Mucosa of rectum (tissue), 2 donors: ENCODE results near the gene EEF1E1.

Experiments used
- H3K27ac ChIP-seq, 2 donors: one replicate each; pipeline ENCODE4 v1.7.0; 2013; ENCODE audit warnings: inconsistent platforms in 2 of 2, low read depth in 2 of 2, low read length in 2 of 2
- H3K27me3 ChIP-seq, 2 donors: one replicate each; pipeline ENCODE4 v1.7.0; 2013; ENCODE audit warnings: low read length in 2 of 2; ENCODE audit not compliant: control insufficient read depth in 2 of 2, insufficient read depth in 2 of 2
- H3K36me3 ChIP-seq, 2 donors: one replicate each; pipeline ENCODE4 v1.7.0; 2013; ENCODE audit warnings: low read length in 2 of 2; ENCODE audit not compliant: control insufficient read depth in 2 of 2, insufficient read depth in 2 of 2
- H3K4me1 ChIP-seq, 2 donors: one replicate each; pipeline ENCODE4 v1.7.0; 2013; ENCODE audit warnings: low read length in 2 of 2, mild to moderate bottlenecking in 1 of 2; ENCODE audit not compliant: control insufficient read depth in 2 of 2, insufficient read depth in 2 of 2
- H3K4me3 ChIP-seq, 2 donors: one replicate each; pipeline ENCODE4 v1.7.0; 2013; ENCODE audit warnings: low read length in 2 of 2
- H3K9ac ChIP-seq, 2 donors: one replicate each; pipeline ENCODE4 v1.7.0; 2013; ENCODE audit warnings: low read length in 2 of 2, low read depth in 1 of 2, mild to moderate bottlenecking in 1 of 2
- H3K9me3 ChIP-seq, 2 donors: one replicate each; pipeline ENCODE4 v1.7.0; 2013; ENCODE audit warnings: low read length in 2 of 2; ENCODE audit not compliant: control insufficient read depth in 2 of 2
- donor health status: healthy.
- donor health status: Normal muscosa, but diverticular disease.

Gene EEF1E1

DNA sequence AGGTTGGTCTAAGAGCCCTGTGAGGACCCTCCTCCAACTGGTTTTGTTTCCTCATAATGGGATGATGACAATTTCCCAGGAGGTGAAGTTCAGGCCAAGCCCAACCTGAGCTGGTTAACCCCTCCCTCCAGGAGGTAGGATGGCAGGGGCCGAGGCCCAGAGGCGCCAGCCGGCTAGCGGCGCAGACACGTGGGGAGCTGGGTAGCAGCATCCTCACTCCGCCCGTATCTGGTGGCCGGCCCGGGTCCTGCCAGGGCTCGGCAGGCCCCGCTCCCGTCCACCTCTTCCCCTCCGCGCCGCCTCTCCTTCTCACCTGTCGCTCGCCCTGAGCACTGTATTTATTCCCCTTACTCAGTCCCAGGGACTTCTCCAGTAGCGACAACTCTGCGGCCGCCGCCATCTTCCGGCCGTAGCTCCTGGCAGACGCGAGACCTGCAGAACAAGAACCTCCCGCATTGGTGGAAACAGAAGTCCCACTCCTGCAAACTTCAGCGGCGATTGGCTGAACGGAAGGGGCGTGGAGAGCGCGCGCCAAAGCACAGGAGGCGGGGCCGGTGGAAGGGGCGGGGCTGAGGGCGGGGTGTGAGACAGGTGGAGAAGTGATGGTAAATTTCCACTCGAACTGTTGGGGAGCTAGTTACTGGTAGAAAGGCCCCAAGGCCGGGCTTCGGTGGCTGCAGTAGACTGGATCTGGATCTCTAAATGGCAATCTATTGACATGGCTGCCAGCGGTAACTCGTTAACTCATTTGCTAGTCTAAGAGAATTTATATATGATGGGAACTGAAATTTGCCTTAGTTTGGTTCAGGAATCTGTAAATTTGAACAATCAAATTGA, at the start of gene EEF1E1:
EEF1E1 (minus strand) TSS at position 427 of the 837 bp plus-strand sequence; CDS start at position 400, 27 bp downstream.
- Histone ChIP-seq H3K4me1 (peaks cover 6 to 8% of the 10 kb centered on the region in 2 donors), H3K36me3 (no peaks in the 10 kb centered on the region), H3K4me3 (peak within 1 kb of the TSS; percentile 92 to 98), H3K9ac (peak within 1 kb of the TSS; percentile 74 to 79), H3K27ac (peak within 1 kb of the TSS in 1 of 2 donors; percentile 52), H3K27me3 (no peaks in the 10 kb centered on the region), H3K9me3 (no peaks in the 10 kb centered on the region)

DNA sequence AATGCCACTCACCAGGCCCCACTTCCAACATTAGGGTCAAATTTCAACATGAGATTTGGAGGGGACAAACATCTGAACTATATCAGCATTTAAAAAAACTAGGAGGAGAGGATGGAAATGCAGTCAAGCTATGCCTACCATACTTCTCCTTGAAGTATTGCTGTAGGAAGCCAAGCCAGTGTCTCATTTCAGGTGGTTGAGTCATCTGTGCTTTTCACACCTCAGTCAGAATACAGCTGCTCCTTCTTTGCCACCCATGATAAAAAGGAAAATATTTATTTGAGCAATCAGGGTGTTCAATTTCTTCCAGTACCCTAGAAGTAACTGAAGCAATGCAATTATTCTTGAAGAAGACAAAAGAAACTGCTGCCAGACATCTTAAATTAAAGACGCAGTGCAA, 47.0 kb upstream of the EEF1E1 start:
- H3K36me3 ChIP-seq, result no peaks in the 10 kb centered on the region
- H3K27ac ChIP-seq, result no peak overlapping the region
- H3K4me1 ChIP-seq, result no peaks in the 10 kb centered on the region
- H3K9ac ChIP-seq, result no peak overlapping the region
- no peaks in the 10 kb centered on the region for H3K27me3 ChIP-seq
- H3K9me3 ChIP-seq, result no peaks in the 10 kb centered on the region
- H3K4me3 ChIP-seq, result no peak overlapping the region

GRCh38 chr6:8143945-8144344, 41.6 kb upstream of the EEF1E1 start:
- Histone ChIP-seq H3K4me1 (no peaks in the 10 kb centered on the region), H3K27me3 (no peaks in the 10 kb centered on the region), H3K36me3 (no peaks in the 10 kb centered on the region), H3K4me3 (no peak overlapping the region), H3K9me3 (no peaks in the 10 kb centered on the region), H3K27ac (no peak overlapping the region), H3K9ac (no peak overlapping the region)

GRCh38 chr6:8139451-8139850, 37.1 kb upstream of the EEF1E1 start:
- no peak overlapping the region for H3K4me3 ChIP-seq
- H3K9me3 ChIP-seq, result no peaks in the 10 kb centered on the region
- H3K36me3 ChIP-seq, result no peaks in the 10 kb centered on the region
- no peak overlapping the region for H3K27ac ChIP-seq
- H3K4me1 ChIP-seq, result no peaks in the 10 kb centered on the region
- no peak overlapping the region for H3K9ac ChIP-seq
- H3K27me3 ChIP-seq, result no peaks in the 10 kb centered on the region

DNA sequence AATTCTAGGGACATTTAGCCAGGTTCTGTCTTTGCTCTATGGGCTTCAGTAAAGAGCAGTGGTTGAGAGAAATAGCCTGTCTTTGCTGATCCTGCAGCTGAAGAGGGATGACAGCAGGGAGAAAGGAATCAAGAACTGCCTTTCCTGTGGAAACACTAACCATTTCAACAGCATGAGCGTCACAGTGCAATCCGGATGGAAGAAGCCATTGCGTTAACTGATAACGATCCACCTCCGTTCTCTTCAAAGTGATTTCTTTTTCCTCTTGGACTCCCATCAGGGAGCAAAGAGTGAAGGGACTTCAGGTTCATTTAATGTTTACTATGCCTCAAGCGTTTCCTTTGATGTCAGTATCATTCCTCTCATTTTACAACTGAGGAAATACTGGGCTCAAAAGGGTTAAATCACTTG, 35.2 kb upstream of the EEF1E1 start:
- no peak overlapping the region for H3K27ac ChIP-seq
- H3K27me3 ChIP-seq, result no peaks in the 10 kb centered on the region
- H3K9ac ChIP-seq, result no peak overlapping the region
- H3K4me3 ChIP-seq, result no peak overlapping the region
- no peaks in the 10 kb centered on the region for H3K4me1 ChIP-seq
- no peaks in the 10 kb centered on the region for H3K36me3 ChIP-seq
- H3K9me3 ChIP-seq, result no peaks in the 10 kb centered on the region

- no peaks in the 10 kb centered on the region for H3K9me3 ChIP-seq
- H3K27ac ChIP-seq, result no peak overlapping the region
- H3K9ac ChIP-seq, result no peak overlapping the region
- no peak overlapping the region for H3K4me3 ChIP-seq
- H3K27me3 ChIP-seq, result no peaks in the 10 kb centered on the region
- no peaks in the 10 kb centered on the region for H3K4me1 ChIP-seq
- H3K36me3 ChIP-seq, result no peaks in the 10 kb centered on the region
These were observed 32.9 kb upstream of the EEF1E1 start for GRCh38 chr6:8135276-8135675.

GRCh38 chr6:8132130-8132529, 29.8 kb upstream of the EEF1E1 start:
- H3K9me3 ChIP-seq, result no peaks in the 10 kb centered on the region
- no peak overlapping the region for H3K27ac ChIP-seq
- H3K36me3 ChIP-seq, result no peaks in the 10 kb centered on the region
- H3K4me3 ChIP-seq, result no peak overlapping the region
- no peak overlapping the region for H3K9ac ChIP-seq
- H3K4me1 ChIP-seq, result no peaks in the 10 kb centered on the region
- no peaks in the 10 kb centered on the region for H3K27me3 ChIP-seq

- H3K27ac ChIP-seq, result no peak overlapping the region
- no peaks in the 10 kb centered on the region for H3K4me1 ChIP-seq
- H3K4me3 ChIP-seq, result no peak overlapping the region
- no peaks in the 10 kb centered on the region for H3K9me3 ChIP-seq
- no peaks in the 10 kb centered on the region for H3K27me3 ChIP-seq
- no peaks in the 10 kb centered on the region for H3K36me3 ChIP-seq
- no peak overlapping the region for H3K9ac ChIP-seq
These were observed 29.0 kb upstream of the EEF1E1 start for GRCh38 chr6:8131265-8131897.

DNA sequence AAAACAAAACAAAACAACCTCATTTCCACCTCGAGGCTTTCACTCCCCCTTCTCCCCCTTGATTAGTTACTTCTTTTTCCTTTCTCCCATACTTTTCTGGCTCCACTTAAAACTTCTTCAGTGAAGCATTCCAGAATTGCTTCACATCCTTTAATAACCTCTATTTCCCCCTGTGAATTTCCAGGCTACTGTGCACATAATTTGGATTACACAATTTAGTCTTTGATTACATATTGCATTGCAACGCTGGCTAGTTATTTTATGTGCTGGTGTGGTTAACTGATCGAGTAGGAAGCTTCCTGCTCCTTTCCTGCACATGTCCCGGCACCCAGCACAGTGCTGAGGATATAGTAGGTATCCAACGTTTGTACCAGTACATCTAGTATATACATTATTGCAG, 28.1 kb upstream of the EEF1E1 start:
- H3K27me3 ChIP-seq, result no peaks in the 10 kb centered on the region
- no peaks in the 10 kb centered on the region for H3K9me3 ChIP-seq
- no peak overlapping the region for H3K4me3 ChIP-seq
- no peaks in the 10 kb centered on the region for H3K4me1 ChIP-seq
- H3K9ac ChIP-seq, result no peak overlapping the region
- no peak overlapping the region for H3K27ac ChIP-seq
- no peaks in the 10 kb centered on the region for H3K36me3 ChIP-seq

DNA sequence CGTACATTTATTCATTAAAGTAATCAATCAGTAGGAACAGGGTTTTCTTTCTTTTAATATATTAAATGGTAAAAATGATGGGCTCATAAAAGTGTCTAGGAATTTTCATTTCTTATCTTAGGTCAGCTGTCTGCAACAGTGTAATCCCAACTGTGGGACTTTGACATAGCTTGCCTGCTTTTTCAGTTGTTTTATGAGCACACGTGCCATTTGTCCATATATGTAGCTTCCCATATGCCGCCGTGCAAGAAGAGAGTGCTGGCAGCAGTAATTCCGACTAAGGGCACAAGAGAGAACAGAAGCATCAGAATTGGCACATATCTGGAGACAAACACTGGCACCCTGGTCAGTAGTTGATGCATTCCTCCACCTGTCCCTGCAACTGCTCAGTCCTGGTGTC, 20.9 kb upstream of the EEF1E1 start:
- Histone ChIP-seq H3K36me3 (no peaks in the 10 kb centered on the region), H3K4me3 (no peak overlapping the region), H3K9ac (no peak overlapping the region), H3K4me1 (no peaks in the 10 kb centered on the region), H3K9me3 (no peaks in the 10 kb centered on the region), H3K27me3 (peaks cover 0 to 2% of the 10 kb centered on the region in 2 donors), H3K27ac (no peak overlapping the region)
